Hematopoietic multipotent progenitor cell treated with erythropoietin and hydrocortisone succinate and interleukin-3 and kit ligand, for 6 days (in vitro differentiated cells): ENCODE data around the gene BIN1.

Experiments
- DNase-seq: peaks from one replicate; pipeline ENCODE4 v3.0.0-alpha.2; 2015

The BIN1 gene

DNA sequence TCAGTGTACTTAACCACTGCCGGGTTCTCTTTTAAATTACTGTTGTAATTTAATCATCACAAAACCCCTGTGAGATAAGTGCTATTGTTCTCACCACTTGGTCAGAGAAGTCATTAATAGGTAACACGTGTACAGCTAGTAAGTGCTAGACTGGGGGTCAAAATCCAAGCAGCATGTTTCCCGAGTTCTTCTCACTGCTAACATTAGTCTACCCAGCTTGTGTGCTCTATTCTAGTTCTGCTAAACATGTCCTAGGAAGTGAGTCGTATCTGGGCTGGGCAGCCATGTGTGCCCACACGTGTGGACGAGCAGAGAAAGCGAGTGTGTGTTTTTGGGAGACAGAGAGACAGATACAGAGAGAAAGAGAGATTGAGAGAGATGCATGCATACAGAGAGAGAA, 94.1 kb downstream of the BIN1 start:
- DNase-seq = no peak

DNA sequence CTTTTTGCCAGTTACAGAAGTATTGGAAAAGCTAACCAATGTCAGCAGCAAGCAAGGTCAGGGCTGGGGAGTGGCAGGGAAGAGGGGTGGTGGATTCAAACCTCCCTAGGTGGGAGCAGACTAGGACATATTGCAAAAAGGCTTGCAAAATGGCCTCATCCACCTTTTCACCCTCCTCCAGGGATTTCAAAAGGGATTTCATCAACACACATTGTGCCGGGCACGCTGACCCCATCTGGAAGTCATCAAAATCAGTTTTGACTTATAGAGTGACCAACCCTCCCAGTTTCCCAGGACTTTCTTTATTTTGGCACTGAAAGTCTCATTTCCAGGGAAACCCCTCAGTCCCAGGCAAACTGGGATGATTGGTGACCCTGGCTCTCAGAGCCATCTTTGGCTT, 94.7 kb downstream of the BIN1 start:
- DNase-seq = no peak

DNA sequence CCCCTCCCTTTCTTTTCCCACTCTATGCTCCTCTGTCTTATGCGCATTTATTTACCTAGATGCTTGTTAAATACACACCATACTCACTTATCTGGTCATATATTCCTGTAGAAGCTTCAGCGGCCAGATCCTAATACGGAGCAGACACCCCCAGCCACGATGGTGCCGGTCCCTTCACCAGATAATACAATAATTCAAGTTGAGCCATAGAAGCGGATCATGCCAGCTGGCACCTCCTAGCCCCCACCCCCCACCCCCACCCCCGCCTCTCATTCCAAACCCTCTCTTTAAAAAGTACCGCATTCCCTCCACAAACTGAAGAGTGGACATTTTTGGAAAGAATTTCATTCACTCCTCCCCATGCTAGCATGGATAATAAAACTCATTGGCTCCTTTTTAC, 95.2 kb downstream of the BIN1 start:
- DNase-seq = no peak

DNA sequence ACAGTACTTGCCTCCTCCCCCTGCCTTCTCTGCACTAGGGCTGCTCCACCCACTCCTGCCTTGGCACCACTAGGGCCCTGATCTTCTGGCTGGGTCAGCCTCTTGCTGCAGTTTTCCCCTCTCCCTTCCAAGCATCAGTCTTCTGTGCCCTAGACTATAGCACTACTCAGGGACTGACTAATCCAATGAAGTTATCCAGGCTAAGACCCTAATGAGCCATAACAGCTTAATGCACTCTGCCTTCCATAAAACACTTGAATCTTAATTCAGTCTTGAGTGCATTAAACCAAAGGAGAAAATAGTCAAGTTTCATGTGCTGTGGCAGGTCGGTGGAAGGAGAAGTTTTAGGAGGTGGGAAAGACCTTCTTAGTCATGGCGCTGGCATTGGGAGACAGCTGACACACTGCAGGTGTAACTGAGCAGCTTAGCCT, 95.7 kb downstream of the BIN1 start:
- DNase-seq = no peak

DNA sequence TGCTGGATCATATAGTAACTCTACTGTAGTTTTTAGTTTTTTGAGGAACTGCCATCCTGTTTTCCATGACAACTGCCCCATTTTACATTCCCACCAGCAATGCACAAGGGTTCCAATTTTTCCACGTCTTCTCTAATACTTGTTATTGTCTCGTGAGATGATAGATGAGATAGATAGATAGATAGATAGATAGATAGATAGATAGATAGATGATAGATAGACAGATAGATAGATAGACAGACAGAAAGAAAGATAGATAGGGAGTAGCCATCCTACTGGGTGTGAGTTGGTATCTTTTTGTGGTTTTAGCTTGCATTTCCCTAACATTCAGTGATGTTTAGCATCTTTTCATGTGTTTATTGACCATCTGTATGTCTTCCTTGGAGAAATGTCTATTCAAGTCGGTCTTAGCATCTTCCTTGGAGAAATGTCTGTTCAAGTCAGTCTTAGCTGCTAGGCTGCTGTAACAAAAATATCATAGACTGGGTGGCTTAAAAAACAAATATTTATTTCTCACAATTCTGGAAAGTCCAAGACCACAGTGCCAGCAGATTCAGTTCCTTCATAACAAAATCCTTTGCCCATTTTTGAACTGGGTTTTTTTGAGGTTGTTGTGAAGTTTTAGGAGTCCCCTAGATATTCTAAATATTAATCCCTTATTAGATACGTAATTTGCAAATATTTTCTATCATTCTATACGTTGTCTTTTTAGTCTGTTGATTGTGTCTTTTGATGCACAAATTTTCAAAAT, 98.5 kb downstream of the BIN1 start:
- no peak for DNase-seq

DNA sequence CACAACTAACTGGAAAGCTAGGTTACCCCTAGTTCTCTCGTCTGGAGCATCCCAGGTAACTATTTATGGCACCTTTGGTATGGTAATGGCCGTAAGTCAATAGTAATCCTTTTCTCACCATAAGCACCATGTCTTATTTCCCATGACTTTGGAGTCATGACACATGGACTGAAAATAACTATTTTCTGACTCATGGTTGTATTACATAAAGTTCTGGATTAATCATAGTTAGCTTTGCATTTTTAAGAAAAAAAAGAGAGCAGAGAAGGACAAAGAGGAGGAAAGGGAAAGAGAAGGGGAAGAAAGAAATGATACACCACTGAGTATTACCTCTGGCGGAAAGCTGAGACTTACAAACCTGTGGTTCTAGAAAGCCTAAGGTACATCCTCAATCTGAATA, 99.3 kb downstream of the BIN1 start:
- no peak for DNase-seq

DNA sequence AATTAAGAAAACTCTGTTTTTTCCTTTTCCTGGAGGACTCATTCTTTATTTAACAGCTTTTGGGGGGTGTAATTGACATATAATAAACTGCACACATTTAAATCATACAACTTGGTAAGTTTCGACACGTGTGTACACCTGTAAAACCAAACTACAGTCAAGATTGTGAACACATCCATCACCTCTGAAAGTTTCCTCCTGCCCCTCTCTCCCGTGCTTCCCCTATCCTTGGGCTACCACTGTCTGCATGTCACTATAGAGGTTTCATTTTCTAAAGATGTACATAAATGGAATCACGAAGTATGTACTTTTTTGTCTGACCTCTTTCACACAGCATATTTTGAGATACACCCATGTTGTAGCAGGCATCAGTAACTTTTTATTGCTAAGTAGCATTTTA, 100.0 kb downstream of the BIN1 start:
- DNase-seq = no peak

DNA sequence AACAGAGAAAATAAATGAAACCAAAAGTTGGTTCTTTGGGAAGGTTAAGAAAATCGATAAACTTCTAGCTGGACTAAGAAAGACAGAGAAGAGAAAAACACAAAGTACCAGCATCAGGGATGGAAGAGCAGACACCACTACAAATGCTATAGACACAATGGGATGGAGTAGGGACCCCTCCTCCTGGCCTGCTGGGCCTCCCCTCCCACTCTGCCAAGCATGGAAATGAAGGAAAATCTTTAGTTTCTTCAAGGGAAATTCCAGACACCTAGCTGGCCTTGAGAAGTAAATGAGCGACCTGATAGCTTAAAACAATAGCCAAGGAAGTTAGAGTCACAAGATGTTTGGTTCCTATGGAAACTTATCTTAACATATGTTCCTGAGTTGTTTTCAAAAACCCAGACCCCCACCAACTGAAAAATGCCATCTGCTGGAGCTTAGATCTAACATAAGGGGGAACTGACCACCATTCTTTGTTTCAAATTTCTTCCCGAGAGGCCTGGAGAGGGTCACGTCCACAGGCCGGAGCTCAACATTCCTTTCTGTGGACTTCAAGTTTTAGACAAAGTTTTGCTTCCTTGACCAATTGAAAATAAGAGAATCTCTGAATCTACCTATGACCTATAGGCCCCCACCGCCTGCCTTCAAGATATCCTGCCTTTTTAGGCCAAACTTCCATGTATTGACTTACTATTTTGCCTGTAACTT, 101.9 kb downstream of the BIN1 start:
- no peak for DNase-seq

DNA sequence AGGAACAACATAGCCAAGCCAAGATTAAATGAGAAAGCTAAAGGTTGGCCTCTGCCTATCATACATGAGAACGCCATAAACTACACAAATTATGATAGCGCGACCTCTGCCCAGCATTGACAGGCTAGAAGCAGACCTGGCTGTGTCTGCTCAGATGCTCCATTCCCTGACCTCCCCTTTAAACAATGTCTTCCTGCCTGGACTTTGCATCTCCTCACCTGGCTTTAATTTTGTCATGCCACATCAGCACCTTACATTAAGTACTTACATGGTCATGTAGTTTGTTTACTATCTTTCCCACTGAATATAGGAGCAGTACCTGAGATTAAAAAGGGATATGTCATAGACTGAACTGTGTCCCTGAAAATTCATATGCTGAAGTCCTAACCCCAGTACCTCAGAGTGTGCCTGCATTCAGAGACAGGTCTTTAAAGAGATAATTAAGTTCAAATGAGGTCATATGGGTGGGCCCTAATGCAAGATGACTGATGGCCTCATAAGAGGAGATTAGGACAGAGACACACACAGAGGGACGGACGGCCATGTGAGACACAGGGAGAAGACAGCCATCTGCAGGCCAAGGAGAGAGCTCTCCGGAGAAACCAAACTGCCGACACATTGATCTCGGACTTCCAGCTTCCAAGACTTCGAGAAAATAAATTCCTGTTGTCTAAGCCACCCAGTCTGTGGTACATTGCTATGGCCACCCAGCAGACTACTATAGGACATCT, 103.7 kb downstream of the BIN1 start:
- peak; percentile 45 for DNase-seq

DNA sequence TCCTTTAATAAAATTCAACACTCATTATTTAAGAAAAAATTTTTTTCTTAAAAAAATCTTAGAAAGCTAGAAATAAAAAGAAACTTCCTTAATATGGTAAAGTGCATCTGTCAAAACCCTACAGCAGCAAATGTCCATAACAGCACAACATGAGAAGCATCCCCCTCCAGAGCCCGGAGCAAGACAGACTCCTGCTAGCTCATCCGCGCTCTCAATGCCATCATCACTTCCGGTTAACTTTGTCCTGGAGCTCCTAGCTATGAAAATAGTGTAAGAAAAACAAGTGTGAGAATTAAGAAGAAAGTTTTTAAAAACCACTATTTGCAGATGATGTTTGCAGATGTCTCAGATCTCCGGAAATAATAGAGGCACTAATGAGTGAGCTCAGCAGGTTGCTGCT, 105.2 kb downstream of the BIN1 start:
- DNase-seq = no peak

DNA sequence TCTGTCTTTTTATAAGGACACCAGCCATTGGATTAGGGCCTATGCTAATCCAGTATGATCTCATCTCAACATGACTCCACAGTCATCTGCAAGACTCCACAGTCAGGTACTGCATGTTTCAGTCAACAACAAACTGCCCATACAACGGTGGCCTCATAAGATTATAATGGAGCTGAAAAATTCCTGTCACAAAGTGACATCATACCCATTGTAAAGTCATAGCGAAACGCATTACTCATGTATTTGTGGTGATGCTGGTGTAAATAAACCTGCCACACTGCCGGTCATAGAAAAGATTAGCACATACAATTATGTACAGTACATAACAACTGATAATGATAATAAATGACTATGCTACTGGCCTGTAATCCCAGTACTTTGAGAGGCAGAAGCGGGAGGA, 106.0 kb downstream of the BIN1 start:
- no peak for DNase-seq

DNA sequence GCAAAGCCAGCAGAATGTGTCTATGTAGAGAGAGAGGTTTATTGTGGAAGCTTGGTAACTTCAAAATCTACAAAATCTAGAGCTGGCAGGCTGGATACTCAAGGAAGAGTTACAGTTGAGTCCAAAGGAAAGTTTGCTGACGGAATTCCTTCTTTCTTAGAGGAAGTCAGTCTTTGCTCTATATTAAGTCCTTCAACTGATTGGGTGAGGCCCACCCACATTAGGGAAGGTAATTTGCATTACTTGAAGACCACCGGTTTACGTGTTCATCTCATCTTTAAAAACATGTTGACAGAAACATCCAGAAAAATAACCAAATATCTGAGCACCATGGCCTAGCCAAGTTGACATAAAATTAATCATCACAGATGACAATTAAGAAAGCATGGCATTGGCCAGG, 106.8 kb downstream of the BIN1 start:
- DNase-seq = no peak

DNA sequence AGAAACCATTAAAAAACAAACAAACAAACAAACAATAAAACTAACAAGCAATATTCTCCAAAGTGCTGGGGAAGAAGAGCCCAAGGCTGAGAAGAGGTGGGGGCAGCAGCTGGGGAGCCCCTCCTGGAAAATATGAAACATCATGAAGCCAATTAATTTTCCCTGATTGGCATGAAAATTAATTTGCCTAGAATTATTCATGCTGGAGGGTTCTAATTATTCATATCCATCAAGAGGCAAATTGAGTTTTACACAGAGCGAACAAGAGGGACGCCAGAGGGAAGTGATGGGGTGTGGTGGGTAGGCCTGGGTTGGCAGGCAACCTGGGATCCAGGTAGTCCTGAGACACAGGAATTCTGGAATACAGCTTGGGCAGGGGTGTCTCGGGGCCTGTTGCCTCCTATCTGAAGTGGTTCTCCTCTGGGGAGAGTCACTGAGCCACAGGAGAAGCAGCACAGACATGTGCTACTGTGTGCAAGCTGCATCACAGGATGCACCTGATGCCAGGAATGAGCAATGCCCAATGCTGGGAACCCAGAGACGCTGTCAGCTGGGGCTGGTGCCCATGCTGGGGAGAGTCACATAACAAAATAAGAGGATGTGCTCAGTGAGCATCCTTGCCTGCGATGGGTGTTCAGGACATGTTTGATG, 107.7 kb downstream of the BIN1 start:
- no peak for DNase-seq

DNA sequence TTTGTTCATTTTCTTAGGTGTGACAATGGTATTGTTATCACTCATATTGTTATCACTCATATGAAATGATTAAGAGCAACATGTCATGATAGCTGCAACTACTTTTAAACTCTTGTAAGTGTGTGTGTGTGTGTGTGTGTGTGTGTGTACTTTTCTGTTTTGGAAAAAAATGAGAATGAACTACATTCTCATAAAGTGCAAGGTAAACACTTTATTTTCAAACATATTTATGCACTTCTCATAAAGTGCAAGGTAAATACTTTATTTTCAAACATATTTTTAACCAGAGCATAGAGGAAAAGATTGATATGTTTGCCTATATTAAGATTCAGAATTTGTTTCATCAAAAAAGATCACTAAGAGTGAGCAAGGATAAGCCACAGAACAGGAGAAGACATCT, 108.5 kb downstream of the BIN1 start:
- DNase-seq = no peak
